ENCODE measurements around the gene FLRT1. TPM values are rescaled to one million over a fixed set of nuclear protein-coding genes. Genes with fewer than 3 reads are reported as not detected.

The FLRT1 gene
- total and polyA plus RNA-seq, 5 donors from 2014 or later, result 0.21 TPM; not detected in 4

DNA sequence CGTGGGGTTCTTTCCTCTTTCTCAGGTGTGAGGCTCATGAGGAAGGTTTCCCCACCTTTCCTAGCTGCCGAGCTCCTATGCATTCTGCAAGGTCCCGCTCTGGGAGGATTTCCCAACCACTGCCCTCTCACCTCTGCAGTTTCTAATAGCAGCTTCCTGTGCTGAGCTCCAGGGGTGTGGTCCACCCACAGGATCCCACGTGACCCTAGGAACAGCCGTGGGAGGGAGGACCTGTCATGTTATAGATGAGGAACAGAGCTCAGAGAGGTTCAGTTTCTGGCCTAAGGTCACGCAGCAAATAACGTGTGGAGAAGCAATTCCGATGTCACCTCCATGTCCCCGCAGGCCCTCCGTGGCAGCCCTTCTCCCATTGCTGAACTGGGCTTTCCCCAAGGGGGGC lies 38.5 kb downstream of the FLRT1 start:
- peaks cover 9% of the 10 kb centered on the region for H3K4me1 ChIP-seq (ENCODE audit: control insufficient read depth, insufficient read depth, low read length, poor library complexity, severe bottlenecking)
- Mint-ChIP-seq H3K4me1 (peaks cover 0 to 9% (median 5%) of the 10 kb centered on the region in 4 donors), H3K36me3 (no peaks in the 10 kb centered on the region), H3K9me3 (no peaks in the 10 kb centered on the region), H3K27me3 (no peaks in the 10 kb centered on the region), H3K4me3 (peak overlapping the region in 1 of 4 donors; percentile 46), H3K27ac (peak overlapping the region in 1 of 3 donors; percentile 7)
- no peak overlapping the region for H3K4me3 ChIP-seq (ENCODE audit: low read depth, low read length)
- H3K36me3 ChIP-seq (ENCODE audit: control insufficient read depth, insufficient read depth, low read length), result no peaks in the 10 kb centered on the region
- DNase-seq (peak in 1 of 3 donors; percentile 61), ATAC-seq (ENCODE audit: low read depth in 2 of 2) (peak in 1 of 2 donors; percentile 57)
- H3K27me3 ChIP-seq (ENCODE audit: control insufficient read depth, insufficient read depth, low read length), result no peaks in the 10 kb centered on the region
- no peak overlapping the region for H3K27ac ChIP-seq (ENCODE audit: insufficient read depth, low read length, poor library complexity, severe bottlenecking)
- H3K9me3 ChIP-seq (ENCODE audit: control insufficient read depth in 2 of 2, low read length in 2 of 2), result no peaks in the 10 kb centered on the region

- H3K36me3 Mint-ChIP-seq, result no peaks in the 10 kb centered on the region
- Histone ChIP-seq H3K36me3 (ENCODE audit: control insufficient read depth, insufficient read depth, low read length) (no peaks in the 10 kb centered on the region), H3K27me3 (ENCODE audit: control insufficient read depth, insufficient read depth, low read length) (no peaks in the 10 kb centered on the region), H3K27ac (ENCODE audit: insufficient read depth, low read length, poor library complexity, severe bottlenecking) (no peak overlapping the region), H3K9me3 (ENCODE audit: control insufficient read depth in 2 of 2, low read length in 2 of 2) (no peaks in the 10 kb centered on the region), H3K4me3 (ENCODE audit: low read depth, low read length) (no peak overlapping the region), H3K4me1 (ENCODE audit: control insufficient read depth, insufficient read depth, low read length, poor library complexity, severe bottlenecking) (peaks cover 9% of the 10 kb centered on the region)
- ATAC-seq (ENCODE audit: low read depth in 2 of 2) (no peak), DNase-seq (no peak)
- peaks cover 0 to 9% (median 5%) of the 10 kb centered on the region in 4 donors for H3K4me1 Mint-ChIP-seq
- no peak overlapping the region for H3K4me3 Mint-ChIP-seq
- H3K27me3 Mint-ChIP-seq, result peaks cover 4% of the 10 kb centered on the region
- no peak overlapping the region for H3K27ac Mint-ChIP-seq
- no peaks in the 10 kb centered on the region for H3K9me3 Mint-ChIP-seq
Measured at GRCh38 chr11:64076758-64077157, 41.0 kb downstream of the FLRT1 start.

- Histone ChIP-seq H3K4me1 (ENCODE audit: control insufficient read depth, insufficient read depth, low read length, poor library complexity, severe bottlenecking) (peaks cover 9% of the 10 kb centered on the region), H3K27ac (ENCODE audit: insufficient read depth, low read length, poor library complexity, severe bottlenecking) (no peak overlapping the region), H3K9me3 (ENCODE audit: control insufficient read depth in 2 of 2, low read length in 2 of 2) (no peaks in the 10 kb centered on the region), H3K4me3 (ENCODE audit: low read depth, low read length) (no peak overlapping the region), H3K27me3 (ENCODE audit: control insufficient read depth, insufficient read depth, low read length) (no peaks in the 10 kb centered on the region), H3K36me3 (ENCODE audit: control insufficient read depth, insufficient read depth, low read length) (no peaks in the 10 kb centered on the region)
- Mint-ChIP-seq H3K27me3 (peaks cover 4% of the 10 kb centered on the region), H3K9me3 (no peaks in the 10 kb centered on the region), H3K4me3 (no peak overlapping the region), H3K36me3 (no peaks in the 10 kb centered on the region), H3K4me1 (peaks cover 0 to 9% (median 5%) of the 10 kb centered on the region in 4 donors), H3K27ac (no peak overlapping the region)
- ATAC-seq (ENCODE audit: low read depth in 2 of 2) (no peak), DNase-seq (no peak)
Measured at GRCh38 chr11:64077607-64078006, 41.9 kb downstream of the FLRT1 start.

- ATAC-seq (ENCODE audit: low read depth in 2 of 2), result no peak
Measured at GRCh38 chr11:64078284-64078683, 42.6 kb downstream of the FLRT1 start.

DNA sequence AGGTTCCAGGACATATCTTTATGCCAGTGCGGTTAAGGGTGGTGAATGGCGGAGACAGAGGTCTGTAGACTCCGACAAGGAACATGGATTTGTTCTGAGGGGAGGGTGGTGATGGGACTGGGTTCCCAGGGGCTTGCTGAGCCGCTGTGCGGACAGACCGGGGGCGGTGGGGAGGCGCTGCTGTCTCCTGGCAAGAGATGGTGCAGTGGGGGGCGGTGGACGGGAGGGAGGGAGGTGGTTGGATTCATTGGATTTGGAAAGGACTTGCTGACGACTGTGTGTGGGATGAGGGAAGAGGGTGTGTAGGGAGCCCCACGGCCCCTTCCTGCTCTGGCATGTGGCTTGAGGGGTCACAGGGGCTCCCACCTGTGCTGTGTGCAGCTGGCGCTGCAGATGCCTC lies 43.2 kb downstream of the FLRT1 start:
- Histone ChIP-seq H3K27me3 (ENCODE audit: control insufficient read depth, insufficient read depth, low read length) (no peaks in the 10 kb centered on the region), H3K27ac (ENCODE audit: insufficient read depth, low read length, poor library complexity, severe bottlenecking) (no peak overlapping the region), H3K36me3 (ENCODE audit: control insufficient read depth, insufficient read depth, low read length) (no peaks in the 10 kb centered on the region), H3K4me3 (ENCODE audit: low read depth, low read length) (no peak overlapping the region), H3K9me3 (ENCODE audit: control insufficient read depth in 2 of 2, low read length in 2 of 2) (no peaks in the 10 kb centered on the region), H3K4me1 (ENCODE audit: control insufficient read depth, insufficient read depth, low read length, poor library complexity, severe bottlenecking) (peaks cover 9% of the 10 kb centered on the region)
- H3K27me3 Mint-ChIP-seq, result peaks cover 4% of the 10 kb centered on the region
- ATAC-seq (ENCODE audit: low read depth in 2 of 2) (no peak), DNase-seq (no peak)
- no peaks in the 10 kb centered on the region for H3K36me3 Mint-ChIP-seq
- no peaks in the 10 kb centered on the region for H3K9me3 Mint-ChIP-seq
- no peak overlapping the region for H3K4me3 Mint-ChIP-seq
- peaks cover 0 to 7% (median 5%) of the 10 kb centered on the region in 4 donors for H3K4me1 Mint-ChIP-seq
- no peak overlapping the region for H3K27ac Mint-ChIP-seq

More at GRCh38 chr11:64078284-64078683, 42.6 kb downstream of the FLRT1 start:
- Histone ChIP-seq H3K27ac (ENCODE audit: insufficient read depth, low read length, poor library complexity, severe bottlenecking) (no peak overlapping the region), H3K4me3 (ENCODE audit: low read depth, low read length) (no peak overlapping the region), H3K36me3 (ENCODE audit: control insufficient read depth, insufficient read depth, low read length) (no peaks in the 10 kb centered on the region), H3K27me3 (ENCODE audit: control insufficient read depth, insufficient read depth, low read length) (no peaks in the 10 kb centered on the region), H3K4me1 (ENCODE audit: control insufficient read depth, insufficient read depth, low read length, poor library complexity, severe bottlenecking) (peaks cover 9% of the 10 kb centered on the region), H3K9me3 (ENCODE audit: control insufficient read depth in 2 of 2, low read length in 2 of 2) (no peaks in the 10 kb centered on the region)
- H3K9me3 Mint-ChIP-seq, result no peaks in the 10 kb centered on the region
- peaks cover 0 to 9% (median 5%) of the 10 kb centered on the region in 4 donors for H3K4me1 Mint-ChIP-seq
- DNase-seq, result no peak
- H3K4me3 Mint-ChIP-seq, result no peak overlapping the region
- H3K27ac Mint-ChIP-seq, result no peak overlapping the region
- no peaks in the 10 kb centered on the region for H3K36me3 Mint-ChIP-seq
- H3K27me3 Mint-ChIP-seq, result peaks cover 4% of the 10 kb centered on the region

DNA sequence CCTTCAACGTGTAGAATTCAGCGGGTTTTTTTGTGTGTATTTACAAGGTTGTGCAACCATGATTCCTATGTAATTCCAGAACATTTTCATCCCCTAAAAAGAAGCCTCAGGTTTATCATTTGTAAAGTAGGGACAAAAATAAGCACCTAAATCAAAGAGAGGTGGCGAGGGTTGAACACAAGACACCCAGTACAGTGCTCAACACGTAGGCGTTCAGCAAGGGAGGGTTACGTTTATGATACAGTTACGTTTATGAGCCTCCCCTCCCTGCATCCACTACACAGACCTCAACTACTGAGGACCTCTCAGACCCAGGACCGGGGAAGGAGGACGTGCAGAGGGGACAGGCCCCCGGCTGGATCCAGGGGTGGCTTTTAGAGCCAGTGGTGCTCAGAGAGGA lies 44.7 kb downstream of the FLRT1 start:
- Mint-ChIP-seq H3K27me3 (peaks cover 4% of the 10 kb centered on the region), H3K4me3 (no peak overlapping the region), H3K9me3 (no peaks in the 10 kb centered on the region), H3K36me3 (no peaks in the 10 kb centered on the region), H3K4me1 (no peaks in the 10 kb centered on the region), H3K27ac (no peak overlapping the region)
- no peak for ATAC-seq (ENCODE audit: low read depth in 2 of 2)
- Histone ChIP-seq H3K4me3 (ENCODE audit: low read depth, low read length) (no peak overlapping the region), H3K27ac (ENCODE audit: insufficient read depth, low read length, poor library complexity, severe bottlenecking) (no peak overlapping the region), H3K9me3 (ENCODE audit: control insufficient read depth in 2 of 2, low read length in 2 of 2) (no peaks in the 10 kb centered on the region), H3K4me1 (ENCODE audit: control insufficient read depth, insufficient read depth, low read length, poor library complexity, severe bottlenecking) (no peaks in the 10 kb centered on the region), H3K36me3 (ENCODE audit: control insufficient read depth, insufficient read depth, low read length) (no peaks in the 10 kb centered on the region), H3K27me3 (ENCODE audit: control insufficient read depth, insufficient read depth, low read length) (no peaks in the 10 kb centered on the region)
- DNase-seq, result no peak

DNA sequence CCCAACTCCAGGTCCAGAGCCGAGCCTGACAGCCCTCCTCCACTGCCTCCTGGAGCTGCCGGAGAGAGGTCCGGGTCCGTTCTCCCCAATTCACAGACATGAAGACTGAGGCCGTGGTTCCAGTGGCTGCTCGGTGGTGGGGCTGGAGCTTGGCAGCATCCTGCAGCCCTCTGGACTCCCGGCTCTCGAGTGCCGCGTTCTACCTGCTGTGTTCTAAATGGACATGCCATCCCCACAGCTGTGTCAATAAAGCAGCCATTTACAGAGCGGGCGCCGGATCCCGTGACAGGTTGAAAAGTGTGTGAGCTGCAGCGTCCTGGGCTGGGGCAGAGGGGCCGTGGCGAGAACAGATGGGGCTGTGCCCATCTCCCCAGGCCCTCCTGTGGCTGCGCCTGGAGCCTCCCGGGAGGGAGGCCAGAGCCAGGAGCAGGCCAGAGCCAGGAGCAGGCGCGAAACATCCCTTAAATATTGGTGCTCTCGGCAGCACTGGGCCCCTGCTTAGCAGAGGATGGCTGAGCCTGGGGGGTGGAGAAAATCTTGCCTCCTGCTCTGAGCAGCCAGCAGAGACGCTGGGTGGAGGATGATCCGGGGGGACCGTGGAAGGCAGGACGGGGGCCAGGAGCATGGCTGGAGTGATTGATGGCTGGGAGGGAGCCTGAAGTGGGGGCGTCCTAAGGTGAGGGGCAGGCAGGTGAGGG lies 46.2 kb downstream of the FLRT1 start:
- Mint-ChIP-seq H3K27ac (no peak overlapping the region), H3K36me3 (no peaks in the 10 kb centered on the region)

More for the DNA sequence above, 46.2 kb downstream of the FLRT1 start:
- Histone ChIP-seq H3K9me3 (ENCODE audit: control insufficient read depth in 2 of 2, low read length in 2 of 2) (no peaks in the 10 kb centered on the region), H3K36me3 (ENCODE audit: control insufficient read depth, insufficient read depth, low read length) (no peaks in the 10 kb centered on the region), H3K27ac (ENCODE audit: insufficient read depth, low read length, poor library complexity, severe bottlenecking) (no peak overlapping the region), H3K27me3 (ENCODE audit: control insufficient read depth, insufficient read depth, low read length) (no peaks in the 10 kb centered on the region), H3K4me1 (ENCODE audit: control insufficient read depth, insufficient read depth, low read length, poor library complexity, severe bottlenecking) (no peaks in the 10 kb centered on the region), H3K4me3 (ENCODE audit: low read depth, low read length) (no peak overlapping the region)
- Mint-ChIP-seq H3K4me1 (no peaks in the 10 kb centered on the region), H3K4me3 (no peak overlapping the region), H3K27me3 (peaks cover 4% of the 10 kb centered on the region), H3K9me3 (no peaks in the 10 kb centered on the region)
- ATAC-seq (ENCODE audit: low read depth in 2 of 2) (no peak), DNase-seq (no peak)

All from CD4-positive, CD25-positive, alpha-beta regulatory T cell (primary cell).